ENCODE results near the gene SVIL. TPM values are rescaled to one million over a fixed set of nuclear protein-coding genes. Genes with fewer than 3 reads are reported as not detected.

The SVIL gene
- total and polyA plus RNA-seq, 2 experiments from 2014 or later = 252 to 412 TPM

- Histone ChIP-seq H3K27ac (no peak overlapping the region), H3K9me3 (ENCODE audit: low read depth) (no peaks in the 10 kb centered on the region), H3K4me1 (ENCODE audit: low read depth) (peaks cover 17% of the 10 kb centered on the region), H3K36me3 (peaks cover 12% of the 10 kb centered on the region), H3K4me3 (no peak overlapping the region), H3K27me3 (no peaks in the 10 kb centered on the region)
- no peak for DNase-seq (ENCODE audit: low read depth in 1 of 2, low spot score in 1 of 2)
- TF ChIP-seq, protein P1, sequence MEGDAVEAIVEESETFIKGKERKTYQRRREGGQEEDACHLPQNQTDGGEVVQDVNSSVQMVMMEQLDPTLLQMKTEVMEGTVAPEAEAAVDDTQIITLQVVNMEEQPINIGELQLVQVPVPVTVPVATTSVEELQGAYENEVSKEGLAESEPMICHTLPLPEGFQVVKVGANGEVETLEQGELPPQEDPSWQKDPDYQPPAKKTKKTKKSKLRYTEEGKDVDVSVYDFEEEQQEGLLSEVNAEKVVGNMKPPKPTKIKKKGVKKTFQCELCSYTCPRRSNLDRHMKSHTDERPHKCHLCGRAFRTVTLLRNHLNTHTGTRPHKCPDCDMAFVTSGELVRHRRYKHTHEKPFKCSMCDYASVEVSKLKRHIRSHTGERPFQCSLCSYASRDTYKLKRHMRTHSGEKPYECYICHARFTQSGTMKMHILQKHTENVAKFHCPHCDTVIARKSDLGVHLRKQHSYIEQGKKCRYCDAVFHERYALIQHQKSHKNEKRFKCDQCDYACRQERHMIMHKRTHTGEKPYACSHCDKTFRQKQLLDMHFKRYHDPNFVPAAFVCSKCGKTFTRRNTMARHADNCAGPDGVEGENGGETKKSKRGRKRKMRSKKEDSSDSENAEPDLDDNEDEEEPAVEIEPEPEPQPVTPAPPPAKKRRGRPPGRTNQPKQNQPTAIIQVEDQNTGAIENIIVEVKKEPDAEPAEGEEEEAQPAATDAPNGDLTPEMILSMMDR (IDR thresholded peaks at IDR 0.05; ENCODE audit: low read depth, low read length) = no peak
Observed at GRCh38 chr10:29652192-29652591, 17.4 kb upstream of the SVIL start.

GRCh38 chr10:29651767-29652166 is 17.0 kb upstream of the SVIL start:
- Histone ChIP-seq H3K9me3 (ENCODE audit: low read depth) (no peaks in the 10 kb centered on the region), H3K4me1 (ENCODE audit: low read depth) (peaks cover 21% of the 10 kb centered on the region), H3K36me3 (peaks cover 8% of the 10 kb centered on the region), H3K27ac (no peak overlapping the region), H3K4me3 (no peak overlapping the region), H3K27me3 (no peaks in the 10 kb centered on the region)
- TF ChIP-seq, protein P1 (IDR thresholded peaks at IDR 0.05; ENCODE audit: low read depth, low read length) = no peak
- DNase-seq (ENCODE audit: low read depth in 1 of 2, low spot score in 1 of 2) = no peak

- DNase-seq (ENCODE audit: low read depth in 1 of 2, low spot score in 1 of 2) = no peak
- Histone ChIP-seq H3K4me1 (ENCODE audit: low read depth) (peaks cover 26% of the 10 kb centered on the region), H3K27ac (no peak overlapping the region), H3K4me3 (no peak overlapping the region), H3K36me3 (peaks cover 7% of the 10 kb centered on the region), H3K27me3 (no peaks in the 10 kb centered on the region), H3K9me3 (ENCODE audit: low read depth) (no peaks in the 10 kb centered on the region)
- TF ChIP-seq, protein P1 (IDR thresholded peaks at IDR 0.05; ENCODE audit: low read depth, low read length) = no peak
Observed at GRCh38 chr10:29650552-29650944, 15.8 kb upstream of the SVIL start.

GRCh38 chr10:29649561-29650551 is 15.1 kb upstream of the SVIL start:
- no peaks in the 10 kb centered on the region for H3K27me3 ChIP-seq
- peaks cover 26% of the 10 kb centered on the region for H3K4me1 ChIP-seq (ENCODE audit: low read depth)
- no peak overlapping the region for H3K27ac ChIP-seq
- H3K36me3 ChIP-seq = peaks cover 7% of the 10 kb centered on the region
- DNase-seq (ENCODE audit: low read depth in 1 of 2, low spot score in 1 of 2) = no peak
- no peaks in the 10 kb centered on the region for H3K9me3 ChIP-seq (ENCODE audit: low read depth)
- H3K4me3 ChIP-seq = no peak overlapping the region
- TF ChIP-seq, protein P1 (IDR thresholded peaks at IDR 0.05; ENCODE audit: low read depth, low read length) = no peak

DNA sequence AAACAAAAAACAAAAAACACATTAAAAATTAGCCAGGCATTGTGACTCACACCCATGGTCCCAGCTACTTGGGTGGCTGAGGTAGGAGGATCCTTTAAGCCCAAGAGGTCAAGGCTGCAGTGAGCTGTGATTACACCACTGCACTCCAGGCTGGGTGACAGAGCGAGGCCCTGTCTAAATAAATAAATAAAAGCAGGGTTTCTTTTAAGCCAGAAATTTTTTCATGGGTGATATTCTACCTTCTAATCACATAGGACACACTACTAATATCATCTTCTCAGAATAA is 14.2 kb upstream of the SVIL start:
- TF ChIP-seq, protein P1 (IDR thresholded peaks at IDR 0.05; ENCODE audit: low read depth, low read length) = no peak
- Histone ChIP-seq H3K4me3 (no peak overlapping the region), H3K4me1 (ENCODE audit: low read depth) (peaks cover 27% of the 10 kb centered on the region), H3K36me3 (peaks cover 3% of the 10 kb centered on the region), H3K9me3 (ENCODE audit: low read depth) (no peaks in the 10 kb centered on the region), H3K27me3 (no peaks in the 10 kb centered on the region), H3K27ac (peak overlapping the region; percentile 77)
- DNase-seq (ENCODE audit: low read depth in 1 of 2, low spot score in 1 of 2) = peak in 1 of 2 donors; percentile 35
